GM12891 (cell line): ENCODE results near the gene NEK3.

Experiments used
- POLR2A ChIP-seq: IDR thresholded peaks from 2 replicates; pipeline ENCODE4 v1.6.1; 2011; ENCODE audit warnings: low read depth, low read length, control low read depth
- POLR2AphosphoS5 ChIP-seq: IDR thresholded peaks from 2 replicates; pipeline ENCODE4 v1.6.1; 2011; ENCODE audit warnings: low read depth, low read length, control low read depth
- TAF1 ChIP-seq: IDR thresholded peaks from 2 replicates; pipeline ENCODE4 v1.6.1; 2011; ENCODE audit warnings: low read depth, low read length, control low read depth

DNA sequence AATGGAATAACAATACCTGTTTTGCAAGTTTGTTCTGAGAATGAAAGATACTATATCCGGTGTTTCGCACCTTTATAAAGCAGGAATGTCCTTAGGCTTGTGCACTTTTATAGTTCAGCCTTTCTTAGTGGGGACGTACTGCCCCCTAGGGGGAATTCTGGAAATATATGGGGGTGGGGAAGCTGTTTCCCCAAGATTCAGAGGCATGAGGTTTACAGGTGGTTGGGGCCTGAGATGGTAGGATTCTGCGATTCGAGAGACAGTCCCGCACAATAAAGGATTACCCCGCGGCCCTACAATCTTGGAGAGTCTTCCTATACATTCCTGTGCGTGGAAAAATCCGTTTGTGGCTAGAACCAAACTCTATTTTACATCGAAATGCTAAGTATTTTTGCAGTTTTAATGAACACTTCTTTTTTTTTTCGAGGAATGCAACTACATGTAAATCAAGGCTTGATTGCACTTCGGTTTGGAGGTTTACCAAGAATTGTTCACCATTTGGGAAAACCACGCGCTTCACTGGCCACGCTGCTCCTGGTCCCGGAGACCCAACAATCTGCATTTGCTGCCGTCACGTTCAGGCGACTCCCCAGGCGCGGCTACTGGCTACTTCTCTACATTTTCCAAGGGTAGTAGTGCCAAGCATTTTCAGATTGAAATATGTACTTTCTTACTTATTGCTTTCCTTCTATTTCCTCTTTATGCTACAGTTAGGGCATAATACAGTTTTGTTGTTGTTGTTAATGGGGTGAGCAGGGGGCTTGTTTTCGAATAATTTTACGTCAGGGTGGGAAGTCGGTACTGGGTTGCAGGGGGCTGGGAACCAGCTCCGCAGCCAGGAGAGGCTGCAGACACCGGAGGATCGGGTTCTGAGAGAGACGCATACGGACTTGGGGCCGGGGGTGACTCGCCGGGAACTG lies 31.4 kb downstream of the NEK3 start:
- TF ChIP-seq POLR2A: no peak
- no peak for TF ChIP-seq POLR2AphosphoS5
- no peak for TF ChIP-seq TAF1
